Left lung (tissue), 10 donors: Measurements from ENCODE around the gene STIM1. TPM values are rescaled to one million over a fixed set of nuclear protein-coding genes. Genes with fewer than 3 reads are reported as not detected.

Source experiments
- ATAC-seq: fragments of 200-7000 bp; cut with Tn5 transposase; one replicate; pipeline ENCODE4 v1.9.1; 2020; ENCODE audit warnings: moderate library complexity
- DNase-seq, 4 donors: peaks; one replicate each; pipeline ENCODE4 v3.0.0-alpha.2; 2013 to 2020
- H3K27ac ChIP-seq, 2 donors: fragments of 200-600 bp; sonication (generic) in 1 of 2; one replicate each; pipeline versions ENCODE4 v1.5.0 to v1.8.0; 2020 to 2021
- H3K27me3 ChIP-seq, 2 donors: fragments of 200-600 bp; sonication (generic) in 1 of 2; one replicate each; pipeline versions ENCODE4 v1.5.0 to v1.8.0; 2020 to 2021
- H3K36me3 ChIP-seq, 2 donors: fragments of 200-600 bp; sonication (generic) in 1 of 2; one replicate each; pipeline versions ENCODE4 v1.5.0 to v1.8.0; 2020 to 2021
- H3K4me1 ChIP-seq, 2 donors: fragments of 200-600 bp; one replicate each; pipeline ENCODE4 v1.8.0; 2021
- H3K4me3 ChIP-seq, 2 donors: fragments of 200-600 bp; sonication (generic) in 1 of 2; one replicate each; pipeline versions ENCODE4 v1.5.0 to v1.8.0; 2020 to 2021; ENCODE audit warnings: mild to moderate bottlenecking in 1 of 2
- H3K9me3 ChIP-seq, 2 donors: fragments of 200-600 bp; sonication (generic) in 1 of 2; one replicate each; pipeline versions ENCODE4 v1.5.0 to v1.8.0; 2020 to 2021
- intact Hi-C, 2 donors: fragments of 100-400 bp; cut with DNase I; formaldehyde crosslinking; loops; one replicate each; pipeline versions ENCODE4 v1.11.2 to v1.14.2; 2022
- polyA plus RNA-seq, 6 donors: library from polyadenylated mRNA; unstranded; fragments of 120-200 nt; gene quantifications; one replicate each; pipeline ENCODE4 v1.2.1, GENCODE V29; 2013; ENCODE audit not compliant: insufficient read length in 6 of 6
- total RNA-seq, 2 donors: library from RNA; stranded (reverse); fragmentation: NEBNext Ultra II Directional; extraction: Animal tissue kit (Norgen Biotek cat#: 25700); gene quantifications; one replicate each; pipeline ENCODE4 v1.2.1, GENCODE V29; 2021
- TF ChIP-seq, protein P1 (sequence below), 2 donors: fragments of 200-600 bp; sonication (generic) in 1 of 2; IDR thresholded peaks; one replicate each; pipeline versions ENCODE4 v1.5.0 to v1.8.0; 2021; ENCODE audit warnings: antibody characterized with exemption in 2 of 2
- donor health status: DM: no; HTN: yes; CAD: no.
- donor health status: DM: no; HTN: no; CAD: no.

The STIM1 gene
- total and polyA plus RNA-seq, 8 donors = 38.9 to 56.0 (median 49.8) TPM

DNA sequence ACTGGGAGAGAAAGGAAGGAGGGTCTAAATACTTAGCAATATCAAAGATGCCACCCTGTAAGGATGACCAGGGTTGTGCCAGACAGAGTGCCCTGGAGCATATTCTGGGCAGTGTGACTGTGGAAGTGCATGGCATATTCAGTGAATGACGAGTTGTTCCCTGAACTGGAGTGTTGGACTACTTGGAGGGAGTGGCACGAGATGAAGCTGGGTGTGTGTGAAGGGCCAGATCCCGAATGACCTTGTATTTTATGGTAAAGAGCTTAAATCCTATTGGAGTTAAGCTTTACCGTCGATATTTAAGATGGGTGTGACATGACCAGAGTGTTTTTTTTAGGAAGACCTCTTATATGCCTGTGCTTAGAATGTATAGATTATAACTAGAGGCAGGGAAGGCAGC lies 48.8 kb downstream of the STIM1 start:
- ATAC-seq (peak; percentile 76), DNase-seq (no peak)
- TF ChIP-seq, protein P1, sequence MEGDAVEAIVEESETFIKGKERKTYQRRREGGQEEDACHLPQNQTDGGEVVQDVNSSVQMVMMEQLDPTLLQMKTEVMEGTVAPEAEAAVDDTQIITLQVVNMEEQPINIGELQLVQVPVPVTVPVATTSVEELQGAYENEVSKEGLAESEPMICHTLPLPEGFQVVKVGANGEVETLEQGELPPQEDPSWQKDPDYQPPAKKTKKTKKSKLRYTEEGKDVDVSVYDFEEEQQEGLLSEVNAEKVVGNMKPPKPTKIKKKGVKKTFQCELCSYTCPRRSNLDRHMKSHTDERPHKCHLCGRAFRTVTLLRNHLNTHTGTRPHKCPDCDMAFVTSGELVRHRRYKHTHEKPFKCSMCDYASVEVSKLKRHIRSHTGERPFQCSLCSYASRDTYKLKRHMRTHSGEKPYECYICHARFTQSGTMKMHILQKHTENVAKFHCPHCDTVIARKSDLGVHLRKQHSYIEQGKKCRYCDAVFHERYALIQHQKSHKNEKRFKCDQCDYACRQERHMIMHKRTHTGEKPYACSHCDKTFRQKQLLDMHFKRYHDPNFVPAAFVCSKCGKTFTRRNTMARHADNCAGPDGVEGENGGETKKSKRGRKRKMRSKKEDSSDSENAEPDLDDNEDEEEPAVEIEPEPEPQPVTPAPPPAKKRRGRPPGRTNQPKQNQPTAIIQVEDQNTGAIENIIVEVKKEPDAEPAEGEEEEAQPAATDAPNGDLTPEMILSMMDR (IDR thresholded peaks at IDR 0.05) = no peak
- intact Hi-C loops = no loop called here
- Histone ChIP-seq H3K27ac (peak overlapping the region in 1 of 2 donors; percentile 71), H3K36me3 (no peaks in the 10 kb centered on the region), H3K9me3 (no peaks in the 10 kb centered on the region), H3K4me3 (no peak overlapping the region), H3K27me3 (no peaks in the 10 kb centered on the region), H3K4me1 (peaks cover 4 to 69% of the 10 kb centered on the region in 2 donors)

DNA sequence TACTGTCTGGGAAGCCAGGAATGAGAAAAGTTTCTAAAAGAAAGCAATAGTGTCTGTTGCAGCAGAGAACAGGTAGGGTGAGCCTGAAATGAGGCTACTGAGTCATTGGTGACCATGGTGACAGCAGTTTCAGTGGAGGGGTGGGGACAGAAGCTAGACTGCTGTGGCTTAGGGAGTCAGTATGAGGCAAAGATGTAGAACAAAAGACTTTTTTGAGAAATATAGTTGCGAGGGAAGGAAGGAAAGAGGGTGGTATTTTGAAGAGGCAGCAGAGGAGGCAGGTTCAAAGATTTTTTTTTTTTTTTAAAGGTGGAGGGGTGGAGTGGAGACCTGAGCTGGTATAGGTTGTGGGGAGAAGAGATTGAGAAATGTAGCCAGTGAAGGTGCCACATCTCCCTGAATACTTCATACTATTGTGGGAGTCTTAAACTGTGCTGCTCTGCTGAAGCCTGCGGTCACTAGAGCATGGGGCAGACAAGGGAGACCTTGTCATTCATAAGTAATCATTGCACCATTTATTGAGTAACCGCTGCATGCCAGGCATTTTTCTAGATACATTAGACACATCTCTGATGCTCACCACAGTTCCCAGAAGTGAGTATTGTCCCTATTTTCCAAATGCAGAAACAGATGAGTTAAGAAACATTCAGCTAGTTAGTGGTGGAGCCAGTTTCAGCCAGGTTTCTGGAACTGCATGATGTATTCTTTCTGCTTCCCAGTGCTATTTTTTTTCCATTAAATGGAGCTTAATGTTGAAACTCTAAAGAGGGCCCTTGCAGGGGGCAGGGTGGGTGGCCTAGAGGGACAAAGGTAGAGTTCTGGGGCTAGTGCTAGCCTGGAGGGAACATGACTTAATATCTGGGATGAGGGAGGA lies 49.9 kb downstream of the STIM1 start:
- DNase-seq = no peak
- Histone ChIP-seq H3K4me1 (peaks cover 4 to 64% of the 10 kb centered on the region in 2 donors), H3K27me3 (no peaks in the 10 kb centered on the region), H3K27ac (peak overlapping the region; percentile 20 to 71), H3K9me3 (no peaks in the 10 kb centered on the region), H3K36me3 (no peaks in the 10 kb centered on the region), H3K4me3 (no peak overlapping the region)
- intact Hi-C loops = no loop called here
- TF ChIP-seq, protein P1 (IDR thresholded peaks at IDR 0.05) = no peak
- ATAC-seq = peak; percentile 87

DNA sequence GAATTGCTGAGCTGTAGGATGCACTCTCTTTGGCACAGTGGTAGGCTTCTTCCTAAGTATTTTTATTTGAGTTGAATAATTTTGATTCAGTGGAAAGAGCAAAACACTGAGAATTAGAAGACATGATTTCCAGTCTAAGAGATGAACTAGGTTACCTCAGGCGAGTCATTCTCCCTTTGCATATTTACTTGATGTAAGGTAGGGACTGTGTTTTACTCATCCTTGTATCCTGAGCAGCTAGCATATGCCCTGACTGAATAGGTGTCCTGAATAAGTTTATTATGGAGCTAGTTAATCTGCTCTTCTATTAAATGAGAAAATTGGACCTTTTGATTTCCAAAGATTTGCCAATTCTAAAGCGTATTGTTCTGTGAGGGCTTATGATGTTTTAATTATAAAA lies 50.7 kb downstream of the STIM1 start:
- H3K9me3 ChIP-seq = no peaks in the 10 kb centered on the region
- DNase-seq (no peak), ATAC-seq (no peak)
- H3K4me3 ChIP-seq = no peak overlapping the region
- TF ChIP-seq, protein P1 (IDR thresholded peaks at IDR 0.05) = no peak
- peak overlapping the region in 1 of 2 donors; percentile 71 for H3K27ac ChIP-seq
- intact Hi-C loops = no loop called here
- no peaks in the 10 kb centered on the region for H3K36me3 ChIP-seq
- H3K27me3 ChIP-seq = no peaks in the 10 kb centered on the region
- H3K4me1 ChIP-seq = peaks cover 4 to 56% of the 10 kb centered on the region in 2 donors

DNA sequence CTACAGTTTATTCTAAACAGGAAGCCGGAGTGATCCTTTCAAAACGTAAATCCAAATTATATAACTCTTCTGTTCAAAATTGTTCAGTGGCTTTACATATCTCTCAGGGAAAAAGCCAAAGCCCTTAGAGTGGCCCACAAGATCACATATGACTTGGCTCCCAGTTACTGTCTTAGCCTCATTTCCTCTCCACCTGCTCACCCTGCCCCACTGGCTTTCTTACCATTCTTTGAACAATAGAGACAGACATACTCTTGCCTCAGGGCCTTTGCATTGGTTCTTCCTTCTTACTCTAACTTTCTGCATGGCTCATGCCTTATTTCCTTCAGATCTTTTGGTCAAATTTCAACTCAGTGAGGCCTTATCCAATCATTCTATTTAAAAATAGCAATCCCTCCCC lies 52.1 kb downstream of the STIM1 start:
- no peaks in the 10 kb centered on the region for H3K27me3 ChIP-seq
- H3K27ac ChIP-seq = no peak overlapping the region
- peaks cover 4 to 51% of the 10 kb centered on the region in 2 donors for H3K4me1 ChIP-seq
- intact Hi-C loops = no loop called here
- H3K36me3 ChIP-seq = no peaks in the 10 kb centered on the region
- TF ChIP-seq, protein P1 (IDR thresholded peaks at IDR 0.05) = no peak
- H3K4me3 ChIP-seq = no peak overlapping the region
- ATAC-seq (no peak), DNase-seq (no peak)
- H3K9me3 ChIP-seq = no peaks in the 10 kb centered on the region

DNA sequence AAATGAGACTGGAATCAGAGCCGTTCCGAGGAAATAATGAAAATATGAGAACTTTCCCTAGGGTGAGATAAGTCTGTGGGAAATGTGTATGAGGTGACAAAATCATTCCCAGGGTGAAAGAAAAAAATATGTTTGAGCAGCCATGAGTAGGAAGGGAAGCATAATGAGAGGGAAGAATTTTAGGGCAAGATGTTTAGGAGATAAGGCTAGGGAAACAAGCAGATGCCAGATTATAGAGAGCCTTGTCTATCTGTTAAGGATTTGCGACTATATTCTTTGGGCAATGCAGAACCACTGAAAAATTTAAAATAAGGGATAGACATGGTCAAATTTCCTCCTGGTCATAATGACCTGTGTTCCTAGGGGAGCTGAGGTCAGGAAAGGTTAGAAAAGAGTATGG lies 54.4 kb downstream of the STIM1 start:
- H3K9me3 ChIP-seq = no peaks in the 10 kb centered on the region
- H3K4me1 ChIP-seq = peaks cover 0 to 46% of the 10 kb centered on the region in 2 donors
- no peak overlapping the region for H3K27ac ChIP-seq
- DNase-seq (no peak), ATAC-seq (no peak)
- no peak overlapping the region for H3K4me3 ChIP-seq
- intact Hi-C loops = no loop called here
- no peaks in the 10 kb centered on the region for H3K36me3 ChIP-seq
- no peaks in the 10 kb centered on the region for H3K27me3 ChIP-seq
- TF ChIP-seq, protein P1 (IDR thresholded peaks at IDR 0.05) = no peak
